ENCODE results near the gene PTPN1.

Gene PTPN1

DNA sequence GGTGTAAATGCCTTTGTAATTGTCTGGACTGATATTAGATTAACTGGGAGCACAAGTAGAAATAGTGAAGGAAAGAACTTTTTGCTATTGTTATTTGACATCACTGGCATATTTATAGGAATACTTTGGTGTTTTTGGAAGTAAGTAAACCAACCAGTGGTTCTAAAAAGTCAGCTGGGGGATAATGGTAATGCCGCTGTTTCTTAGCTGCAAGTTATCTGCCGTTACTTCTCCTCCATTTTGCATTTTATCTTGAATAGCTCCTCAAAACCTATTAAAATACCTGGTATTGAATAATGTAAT lies 3.8 kb downstream of the PTPN1 start:
- TF ChIP-seq, protein P1, sequence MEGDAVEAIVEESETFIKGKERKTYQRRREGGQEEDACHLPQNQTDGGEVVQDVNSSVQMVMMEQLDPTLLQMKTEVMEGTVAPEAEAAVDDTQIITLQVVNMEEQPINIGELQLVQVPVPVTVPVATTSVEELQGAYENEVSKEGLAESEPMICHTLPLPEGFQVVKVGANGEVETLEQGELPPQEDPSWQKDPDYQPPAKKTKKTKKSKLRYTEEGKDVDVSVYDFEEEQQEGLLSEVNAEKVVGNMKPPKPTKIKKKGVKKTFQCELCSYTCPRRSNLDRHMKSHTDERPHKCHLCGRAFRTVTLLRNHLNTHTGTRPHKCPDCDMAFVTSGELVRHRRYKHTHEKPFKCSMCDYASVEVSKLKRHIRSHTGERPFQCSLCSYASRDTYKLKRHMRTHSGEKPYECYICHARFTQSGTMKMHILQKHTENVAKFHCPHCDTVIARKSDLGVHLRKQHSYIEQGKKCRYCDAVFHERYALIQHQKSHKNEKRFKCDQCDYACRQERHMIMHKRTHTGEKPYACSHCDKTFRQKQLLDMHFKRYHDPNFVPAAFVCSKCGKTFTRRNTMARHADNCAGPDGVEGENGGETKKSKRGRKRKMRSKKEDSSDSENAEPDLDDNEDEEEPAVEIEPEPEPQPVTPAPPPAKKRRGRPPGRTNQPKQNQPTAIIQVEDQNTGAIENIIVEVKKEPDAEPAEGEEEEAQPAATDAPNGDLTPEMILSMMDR (conservative IDR thresholded peaks at IDR 0.05; ENCODE audit: low read length), result no peak
- H3K4me3 ChIP-seq (ENCODE audit: low read length), result no peak overlapping the region
- no peak for DNase-seq (ENCODE audit: low read depth)

- no peak for DNase-seq (ENCODE audit: low read depth)
- no peak overlapping the region for H3K4me3 ChIP-seq (ENCODE audit: low read length)
- TF ChIP-seq, protein P1 (conservative IDR thresholded peaks at IDR 0.05; ENCODE audit: low read length), result no peak
Measured at GRCh38 chr20:50514750-50515149, 4.6 kb downstream of the PTPN1 start.

- H3K4me3 ChIP-seq (ENCODE audit: low read length), result no peak overlapping the region
- no peak for DNase-seq (ENCODE audit: low read depth)
- TF ChIP-seq, protein P1 (conservative IDR thresholded peaks at IDR 0.05; ENCODE audit: low read length), result no peak
Measured at GRCh38 chr20:50515471-50516106, 5.4 kb downstream of the PTPN1 start.

GRCh38 chr20:50516180-50516934 lies 6.2 kb downstream of the PTPN1 start:
- no peak for DNase-seq (ENCODE audit: low read depth)
- no peak overlapping the region for H3K4me3 ChIP-seq (ENCODE audit: low read length)

GRCh38 chr20:50516935-50517816 lies 7.0 kb downstream of the PTPN1 start:
- no peak for DNase-seq (ENCODE audit: low read depth)
- H3K4me3 ChIP-seq (ENCODE audit: low read length), result no peak overlapping the region
- TF ChIP-seq, protein P1 (conservative IDR thresholded peaks at IDR 0.05; ENCODE audit: low read length), result no peak

More at GRCh38 chr20:50516180-50516934, 6.2 kb downstream of the PTPN1 start:
- TF ChIP-seq, protein P1 (conservative IDR thresholded peaks at IDR 0.05; ENCODE audit: low read length), result no peak

DNA sequence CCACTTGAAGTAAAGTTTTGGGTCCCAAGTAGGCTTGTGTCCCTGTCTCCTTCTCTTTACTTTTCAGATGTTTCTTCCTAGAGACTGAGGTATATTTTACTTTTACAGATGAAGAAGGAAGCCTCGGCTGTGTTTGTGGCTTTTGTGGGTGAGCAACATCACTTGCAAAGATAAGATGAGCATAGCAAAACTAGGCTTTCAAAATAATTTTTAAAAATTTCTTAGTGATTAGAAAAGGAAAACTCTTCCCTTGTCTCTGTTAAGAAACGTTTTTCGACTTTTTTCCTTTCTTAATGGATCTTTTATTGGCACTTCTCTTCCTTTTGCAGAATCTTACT lies 7.6 kb downstream of the PTPN1 start:
- TF ChIP-seq, protein P1 (conservative IDR thresholded peaks at IDR 0.05; ENCODE audit: low read length), result no peak
- DNase-seq (ENCODE audit: low read depth), result no peak
- H3K4me3 ChIP-seq (ENCODE audit: low read length), result no peak overlapping the region
